Mammary epithelial cell (primary cell): ENCODE results near the gene FMR1.

ENCODE experiments used
- CTCF ChIP-seq, 2 donors: IDR thresholded peaks in 1 of 2; conservative IDR thresholded peaks in 1 of 2; 2 replicates each; pipeline ENCODE4 v1.5.1; 2011 to 2012; ENCODE audit warnings: inconsistent platforms in 2 of 2, low read length in 2 of 2, mild to moderate bottlenecking in 2 of 2, control low read depth in 1 of 2, low read depth in 1 of 2; ENCODE audit not compliant: insufficient read depth in 1 of 2; ENCODE audit errors: extremely low read depth in 1 of 2
- EZH2 ChIP-seq: IDR thresholded peaks from 2 replicates; pipeline ENCODE4 v1.6.1; 2012; ENCODE audit warnings: low read length, inconsistent platforms, borderline replicate concordance

DNA sequence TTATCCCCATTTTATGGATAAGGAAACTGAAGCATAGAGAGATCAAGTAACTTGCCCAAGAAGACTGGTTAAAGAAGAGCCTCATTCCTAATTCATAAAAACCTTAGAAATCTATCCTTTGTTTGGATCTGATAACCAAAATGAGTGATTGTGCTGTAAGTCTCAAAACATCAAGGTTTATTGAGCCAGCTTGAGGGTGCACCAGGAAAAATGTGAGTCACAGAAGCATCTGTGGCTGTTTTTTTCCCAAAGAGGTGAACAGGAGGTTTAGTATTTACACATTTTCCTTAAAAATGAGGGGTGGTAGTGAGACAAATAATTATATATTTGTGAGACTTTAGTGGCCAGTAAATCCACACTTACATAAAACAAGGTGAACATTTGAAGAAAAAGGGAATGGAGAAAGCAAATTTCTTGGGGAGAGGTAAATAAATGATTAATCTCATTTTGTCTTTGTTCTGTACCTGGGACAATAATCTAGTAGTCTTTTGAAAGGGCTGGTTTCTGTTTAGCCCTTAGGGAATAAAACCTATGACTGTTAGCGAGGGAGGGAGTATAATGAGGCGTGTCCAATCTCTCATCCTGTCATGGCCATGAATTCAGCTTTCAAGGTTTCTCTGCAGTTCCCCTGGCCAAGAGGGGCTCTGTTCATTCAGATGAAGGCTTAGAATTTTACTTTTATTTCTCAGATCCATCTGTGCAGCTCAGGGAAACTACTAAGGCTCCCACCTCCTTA is 12.2 kb upstream of the FMR1 start:
- no peak for TF ChIP-seq EZH2
- no peak for TF ChIP-seq CTCF (conservative IDR thresholded peaks at IDR 0.05 in 1 of 2, IDR thresholded peaks at IDR 0.05 in 1 of 2; ENCODE audit: extremely low read depth in 1 of 2, insufficient read depth in 1 of 2, low read depth in 1 of 2, low read length in 2 of 2)
